ENCODE measurements around the gene NDOR1.

GRCh38 chr9:137256856-137257255, 51.4 kb downstream of the NDOR1 start:
- TF ChIP-seq EZH2 (IDR thresholded peaks at IDR 0.05; ENCODE audit: insufficient read depth, poor library complexity, severe bottlenecking) (no peak), EZH2phosphoT487 (IDR thresholded peaks at IDR 0.05; ENCODE audit: insufficient read depth, low read depth) (no peak)

Measured in GM23248 (cell line).